GM12878 (cell line): ENCODE results near the gene CMSS1. TPM values are rescaled to one million over a fixed set of nuclear protein-coding genes. Genes with fewer than 3 reads are reported as not detected.

ENCODE experiments used
- ATAC-seq: fragments of 200-7000 bp; cut with Tn5 transposase; 3 replicates; pipeline ENCODE4 v1.9.1; 2020; ENCODE audit warnings: mild to moderate bottlenecking, moderate library complexity
- BruUV-seq: library from RNA; stranded (reverse); fragments of 400-500 nt; replicated peaks from 2 replicates; lab custom pipeline; 2021; lab: Mats Ljungman, UMichigan
- CTCF ChIA-PET: fragments of 300-600 bp; sonication (Branson Sonifier 250); formaldehyde crosslinking; extraction: SDS; loops from one replicate; lab custom pipeline; 2021; ENCODE audit warnings: inconsistent platforms; lab: Yijun Ruan, JAX
- POLR2A ChIA-PET: fragments of 350-600 bp; formaldehyde crosslinking; extraction: SDS; loops from one replicate; lab custom pipeline; 2021; ENCODE audit warnings: inconsistent platforms; lab: Charles Lee
- RAD21 ChIA-PET: fragments of 300-600 bp; sonication (Branson Sonifier 250); formaldehyde crosslinking; loops from one replicate; lab custom pipeline; 2023; ENCODE audit warnings: antibody characterized with exemption; ENCODE audit not compliant: unreplicated experiment; lab: Charles Lee
- SMC1A ChIA-PET: fragments of 300-600 bp; sonication (Branson Sonifier 250); formaldehyde crosslinking; loops from one replicate; lab custom pipeline; 2023; ENCODE audit not compliant: unreplicated experiment, uncharacterized antibody; lab: Charles Lee
- DNase-seq: peaks from one replicate; pipeline ENCODE4 v3.0.0-alpha.2; 2011; ENCODE audit warnings: low read depth, low spot score
- FAIRE-seq: peaks from 3 replicates; lab custom pipeline; 2011; peaks lifted over from hg19 to GRCh38; lab: Jason Lieb, UNC
- H2AFZ ChIP-seq: 2 replicates; pipeline ENCODE4 v1.6.0; 2011; ENCODE audit warnings: low read depth, low read length, control low read depth; ENCODE audit not compliant: control insufficient read depth
- H3K27ac ChIP-seq: 2 replicates; pipeline ENCODE4 v1.5.1; 2011; ENCODE audit warnings: control low read depth; ENCODE audit not compliant: control insufficient read depth, insufficient read depth
- H3K27me3 ChIP-seq, 2 experiments: replicated peaks in 1 of 2; 2 replicates each; pipeline versions ENCODE4 v1.6.0 to v1.6.1; 2011; ENCODE audit warnings: low read length in 1 of 2; ENCODE audit not compliant: control insufficient read depth in 2 of 2, insufficient read depth in 2 of 2
- H3K36me3 ChIP-seq, 2 experiments: 2 replicates each; pipeline ENCODE4 v1.5.1; 2011; ENCODE audit warnings: low read length in 1 of 2; ENCODE audit not compliant: control insufficient read depth in 2 of 2, insufficient read depth in 2 of 2
- H3K4me1 ChIP-seq: 2 replicates; pipeline ENCODE4 v1.6.1; 2011; ENCODE audit warnings: mild to moderate bottlenecking, low read length, moderate library complexity, mixed read lengths; ENCODE audit not compliant: control insufficient read depth, insufficient read depth
- H3K4me2 ChIP-seq: 2 replicates; pipeline ENCODE4 v1.6.0; 2011; ENCODE audit warnings: control low read depth; ENCODE audit not compliant: control insufficient read depth, insufficient read depth
- H3K4me3 ChIP-seq: fragments of 200-600 bp; sonication (generic); 2 replicates; pipeline ENCODE4 v1.5.1; 2016
- H3K79me2 ChIP-seq: 2 replicates; pipeline ENCODE4 v1.6.0; 2011; ENCODE audit warnings: low read length; ENCODE audit not compliant: control insufficient read depth, insufficient read depth
- H3K9ac ChIP-seq: 2 replicates; pipeline ENCODE4 v1.8.0; 2011; ENCODE audit warnings: low read length, control low read depth, mixed read lengths; ENCODE audit not compliant: control insufficient read depth, insufficient read depth
- H3K9me3 ChIP-seq: replicated peaks from 3 replicates; pipeline ENCODE4 v1.5.1; 2011; ENCODE audit warnings: mild to moderate bottlenecking, low read length; ENCODE audit not compliant: control insufficient read depth, insufficient read depth
- H4K20me1 ChIP-seq: 2 replicates; pipeline ENCODE4 v1.6.0; 2011; ENCODE audit not compliant: control insufficient read depth, insufficient read depth
- BRCA1 ChIP-seq: IDR thresholded peaks from 2 replicates; pipeline ENCODE4 v1.6.1; 2011; ENCODE audit warnings: low read depth, low read length, improper control_type of control experiment
- CHD2 ChIP-seq: IDR thresholded peaks from 2 replicates; pipeline ENCODE4 v1.6.1; 2011; ENCODE audit warnings: low read depth, low read length, improper control_type of control experiment, borderline replicate concordance
- EP300 ChIP-seq, 2 experiments: fragments of 150-350 bp in 1 of 2; IDR thresholded peaks; 2 replicates each; pipeline ENCODE4 v1.6.1; 2011 to 2012; ENCODE audit warnings: low read depth in 2 of 2, low read length in 2 of 2, borderline replicate concordance in 1 of 2, improper control_type of control experiment in 1 of 2, inconsistent platforms in 1 of 2; ENCODE audit not compliant: control insufficient read depth in 1 of 2
- JUNB ChIP-seq: IDR thresholded peaks from 2 replicates; pipeline ENCODE4 v1.6.1; 2016; ENCODE audit warnings: antibody characterized with exemption, mild to moderate bottlenecking
- PAX8 ChIP-seq: fragments of 450-650 bp; IDR thresholded peaks from 2 replicates; pipeline ENCODE4 v1.6.1; 2017; ENCODE audit warnings: mild to moderate bottlenecking, moderate library complexity
- POLR2A ChIP-seq: IDR thresholded peaks from 2 replicates; pipeline ENCODE4 v1.6.1; 2011; ENCODE audit warnings: low read depth, mild to moderate bottlenecking, low read length
- SKIL ChIP-seq: fragments of 450-650 bp; IDR thresholded peaks from 2 replicates; pipeline ENCODE4 v1.6.1; 2017; ENCODE audit warnings: mild to moderate bottlenecking, low read depth, inconsistent platforms; ENCODE audit not compliant: poor library complexity, severe bottlenecking
- SMARCA5 ChIP-seq: fragments of 450-650 bp; IDR thresholded peaks from 2 replicates; pipeline ENCODE4 v1.6.1; 2017; ENCODE audit warnings: mild to moderate bottlenecking
- ZNF592 ChIP-seq: fragments of 450-650 bp; IDR thresholded peaks from 2 replicates; pipeline ENCODE4 v1.6.1; 2017; ENCODE audit warnings: mild to moderate bottlenecking, moderate library complexity
- WGBS: methylation state at CpG from one replicate; pipeline ENCODE4 v1.1.6; 2016; ENCODE audit warnings: low lambda C conversion rate; ENCODE audit not compliant: insufficient replicate concordance, insufficient coverage; ENCODE audit errors: missing lambda C conversion rate; 5-methylcytosine and 5-hydroxymethylcytosine counted together
- in situ Hi-C: fragments of 300-500 bp; cut with MboI; formaldehyde crosslinking; loops from 9 replicates; pipeline ENCODE4 v1.14.3; 2018; ENCODE audit warnings: mixed read lengths
- intact Hi-C: fragments of 100-400 bp; cut with micrococcal nuclease; formaldehyde crosslinking; loops from one replicate; pipeline ENCODE4 v1.14.2; 2022; ENCODE audit not compliant: unreplicated experiment
- polyA plus RNA-seq, 11 experiments: library from polyadenylated mRNA; depleted of rRNA in 4 of 11; unstranded in 6 of 11; stranded (reverse) in 5 of 11; fragments of >200 nt; fragmentation: Nextera tagmentation in 4 of 11; fragmentation: Illumina TruSeq in 1 of 11; extraction: Ambion mirVana in 4 of 11; extraction: Trizol in 1 of 11; gene quantifications; 1 replicate in 1 of 11; 2 replicates in 10 of 11; pipeline versions ENCODE4 v1.2.1 to v1.2.3, GENCODE V29; 2011 to 2016; ENCODE audit warnings: inconsistent platforms in 2 of 11, missing spikeins in 2 of 11, low read depth in 1 of 11
- total RNA-seq, 4 experiments: library from RNA; depleted of rRNA in 3 of 4; stranded (reverse); fragments of >200 nt in 3 of 4; fragmentation: Illumina TruSeq in 1 of 4; extraction: Trizol in 1 of 4; gene quantifications; 2 replicates each; pipeline versions ENCODE4 v1.2.1 to v1.2.3, GENCODE V29; 2013 to 2021
- TF ChIP-seq, protein P1 (sequence below): fragments of 450-650 bp; IDR thresholded peaks from 2 replicates; pipeline ENCODE4 v1.6.1; 2014; ENCODE audit warnings: mild to moderate bottlenecking

The CMSS1 gene
- total and polyA plus RNA-seq, 10 of the 15 experiments (the other 5 are each of a cell fraction or from before 2014, with no cell fraction given) = 31.0 to 118 (median 70.1) TPM

GRCh38 chr3:100111728-100112127 is 294.1 kb downstream of the CMSS1 start:
- CTCF ChIA-PET = interaction anchor here (0.9 to 1.0 kb wide), 3 partner anchors 22 to 44 kb away, joined by 3 read pairs; no protein-coding TSS in a partner anchor

More at GRCh38 chr3:100111728-100112127, 294.1 kb downstream of the CMSS1 start:
- ATAC-seq = no peak
- WGBS = 95% methylated on average over 1 of the region's 1 CpG
- H3K4me3 ChIP-seq = no peak overlapping the region
- FAIRE-seq = no peak
- RAD21 ChIA-PET = no interaction called here
- SMC1A ChIA-PET = no interaction called here
- intact Hi-C loops = no loop called here
- DNase-seq = no peak
- no TSS peak for BruUV-seq
- no peak overlapping the region for H3K4me2 ChIP-seq
- H3K36me3 ChIP-seq = no peaks in the 10 kb centered on the region
- in situ Hi-C loops = no loop called here
- POLR2A ChIA-PET = no interaction called here
- H3K9me3 ChIP-seq = no peaks in the 10 kb centered on the region
- no peaks in the 10 kb centered on the region for H3K4me1 ChIP-seq
- H3K79me2 ChIP-seq = no peaks in the 10 kb centered on the region
- H4K20me1 ChIP-seq = no peaks in the 10 kb centered on the region
- no peak overlapping the region for H3K9ac ChIP-seq
- no peak for TF ChIP-seq PAX8
- TF ChIP-seq SMARCA5 = no peak
- TF ChIP-seq POLR2A = no peak
- TF ChIP-seq EP300 (IDR thresholded peaks at IDR 0.05; ENCODE audit: borderline replicate concordance in 1 of 2, control insufficient read depth in 1 of 2, low read depth in 2 of 2, low read length in 2 of 2) = no peak
- TF ChIP-seq JUNB = no peak
- no peak for TF ChIP-seq SKIL
- TF ChIP-seq, protein P1, sequence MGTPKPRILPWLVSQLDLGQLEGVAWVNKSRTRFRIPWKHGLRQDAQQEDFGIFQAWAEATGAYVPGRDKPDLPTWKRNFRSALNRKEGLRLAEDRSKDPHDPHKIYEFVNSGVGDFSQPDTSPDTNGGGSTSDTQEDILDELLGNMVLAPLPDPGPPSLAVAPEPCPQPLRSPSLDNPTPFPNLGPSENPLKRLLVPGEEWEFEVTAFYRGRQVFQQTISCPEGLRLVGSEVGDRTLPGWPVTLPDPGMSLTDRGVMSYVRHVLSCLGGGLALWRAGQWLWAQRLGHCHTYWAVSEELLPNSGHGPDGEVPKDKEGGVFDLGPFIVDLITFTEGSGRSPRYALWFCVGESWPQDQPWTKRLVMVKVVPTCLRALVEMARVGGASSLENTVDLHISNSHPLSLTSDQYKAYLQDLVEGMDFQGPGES = no peak
- no peak for TF ChIP-seq ZNF592
- TF ChIP-seq BRCA1 = no peak
- no peak for TF ChIP-seq CHD2
- H3K27ac ChIP-seq = no peak overlapping the region
- no peak overlapping the region for H2AFZ ChIP-seq
- H3K27me3 ChIP-seq = no peaks in the 10 kb centered on the region
